Activated T-cell treated with anti-CD3 and anti-CD28 coated beads for 1 hour (primary cell): ENCODE measurements around the gene SYNJ1.
"Not testable (repeated sequence)": the region's sequence is repeated elsewhere in the genome, so short reads cannot be mapped to it uniquely, and the experiment has no call there.

Source experiments
- DNase-seq: peaks from one replicate; pipeline ENCODE4 v3.0.0-alpha.2; 2020; ENCODE audit warnings: low read depth

SYNJ1 gene

GRCh38 chr21:32727687-32728455 lies at the start of gene SYNJ1:
SYNJ1 (minus strand) TSS chr21:32728013; CDS start chr21:32726895, 1,118 bp downstream.
- peak; percentile 88 for DNase-seq

- DNase-seq = no peak
These were observed 49.5 kb upstream of the SYNJ1 start for GRCh38 chr21:32777269-32777668.

- DNase-seq = no peak
These were observed 48.9 kb upstream of the SYNJ1 start for GRCh38 chr21:32776743-32777142.

GRCh38 chr21:32773048-32773344 lies 45.2 kb upstream of the SYNJ1 start:
- DNase-seq = not testable (repeated sequence)

GRCh38 chr21:32772281-32773047 lies 44.7 kb upstream of the SYNJ1 start:
- peak; percentile 41 for DNase-seq

- DNase-seq = peak; percentile 15
These were observed 43.2 kb upstream of the SYNJ1 start for GRCh38 chr21:32770871-32771523.

- no peak for DNase-seq
These were observed 40.7 kb upstream of the SYNJ1 start for GRCh38 chr21:32768530-32768929.

- DNase-seq = no peak
These were observed 37.2 kb upstream of the SYNJ1 start for GRCh38 chr21:32765058-32765457.

GRCh38 chr21:32764186-32764585 lies 36.4 kb upstream of the SYNJ1 start:
- no peak for DNase-seq

- no peak for DNase-seq
These were observed 30.0 kb upstream of the SYNJ1 start for GRCh38 chr21:32757804-32758203.

GRCh38 chr21:32756096-32756495 lies 28.3 kb upstream of the SYNJ1 start:
- DNase-seq = no peak

GRCh38 chr21:32753818-32754585 lies 26.2 kb upstream of the SYNJ1 start:
- no peak for DNase-seq

- no peak for DNase-seq
These were observed 22.6 kb upstream of the SYNJ1 start for GRCh38 chr21:32750405-32750804.

GRCh38 chr21:32749662-32750061 lies 21.8 kb upstream of the SYNJ1 start:
- DNase-seq = no peak

GRCh38 chr21:32748529-32748928 lies 20.7 kb upstream of the SYNJ1 start:
- no peak for DNase-seq

- DNase-seq = no peak
These were observed 19.6 kb upstream of the SYNJ1 start for GRCh38 chr21:32747396-32747795.

- DNase-seq = not testable (repeated sequence)
These were observed 18.9 kb upstream of the SYNJ1 start for GRCh38 chr21:32746711-32747110.

- no peak for DNase-seq
These were observed 14.6 kb upstream of the SYNJ1 start for GRCh38 chr21:32742396-32742795.

GRCh38 chr21:32741336-32741735 lies 13.5 kb upstream of the SYNJ1 start:
- no peak for DNase-seq

- no peak for DNase-seq
These were observed 12.1 kb upstream of the SYNJ1 start for GRCh38 chr21:32739946-32740345.

GRCh38 chr21:32736083-32736482 lies 8.3 kb upstream of the SYNJ1 start:
- not testable (repeated sequence) for DNase-seq

GRCh38 chr21:32735524-32735923 lies 7.7 kb upstream of the SYNJ1 start:
- DNase-seq = no peak
